Measurements from ENCODE around the gene RNF125. TPM values are rescaled to one million over a fixed set of nuclear protein-coding genes. Genes with fewer than 3 reads are reported as not detected.
A peak's percentile ranks its signal among the peaks of the same experiment; 100 is the strongest.

The RNF125 gene
- total and polyA plus RNA-seq, 9 of the 15 experiments (the other 6 are each of a cell fraction or from before 2014, with no cell fraction given): 0.01 to 0.29 (median 0.07) TPM; not detected in 1

DNA sequence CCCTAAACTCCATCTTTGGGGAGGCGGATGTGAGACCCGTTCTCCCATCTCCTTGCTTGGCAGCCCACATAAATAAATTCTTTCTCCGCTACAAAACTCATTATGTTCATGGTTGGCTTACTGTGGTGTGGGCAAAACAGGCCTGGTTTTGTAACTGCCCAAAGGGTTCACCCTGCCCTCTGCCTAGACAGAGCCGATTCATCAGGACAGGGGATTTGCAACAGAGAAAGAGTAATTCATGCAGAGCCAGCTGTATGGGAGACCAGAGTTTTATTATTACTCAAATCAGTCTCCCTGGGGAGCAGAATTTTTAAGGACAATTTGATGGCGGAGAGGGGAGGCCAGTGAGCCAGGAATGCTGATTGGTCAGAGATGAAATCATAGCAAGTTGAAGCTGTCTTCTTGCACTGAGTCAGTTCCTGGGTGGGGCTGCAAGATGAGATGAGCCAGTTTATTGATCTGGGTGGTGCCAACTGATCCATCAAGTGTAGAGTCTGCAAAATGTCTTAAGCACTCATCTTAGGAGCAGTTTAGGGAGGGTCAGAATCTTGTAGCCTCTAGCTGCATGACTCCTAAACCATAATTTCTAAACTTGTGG, 8.4 kb upstream of the RNF125 start (continued):
- TF ChIP-seq NR2C2 (CRISPR knock-in tag; IDR thresholded peaks at IDR 0.05) (no peak), NR2C2 (tag; IDR thresholded peaks at IDR 0.05) (no peak), PCBP2 (IDR thresholded peaks at IDR 0.05; ENCODE audit: low read depth, low read length, poor library complexity, severe bottlenecking) (no peak), ZNF436 (CRISPR knock-in tag; IDR thresholded peaks at IDR 0.05) (no peak), IRF9 (tag; IDR thresholded peaks at IDR 0.05) (no peak), MED1 (CRISPR knock-in tag; IDR thresholded peaks at IDR 0.05; ENCODE audit: borderline replicate concordance) (no peak), CBFA2T3 (IDR thresholded peaks at IDR 0.05) (no peak), POU5F1 (IDR thresholded peaks at IDR 0.05; ENCODE audit: borderline replicate concordance, low read depth, low read length, partially characterized antibody) (no peak), NR2F6 (CRISPR knock-in tag; IDR thresholded peaks at IDR 0.05) (no peak), ZZZ3 (IDR thresholded peaks at IDR 0.05) (no peak)

- Histone ChIP-seq H2AFZ (ENCODE audit: low read depth, low read length) (no peak overlapping the region), H3K9me3 (replicated peaks; ENCODE audit: control insufficient read depth, insufficient read depth, low read depth, low read length) (no peaks in the 10 kb centered on the region), H4K20me1 (replicated peaks; ENCODE audit: control insufficient read depth, insufficient read depth, low read length) (no peaks in the 10 kb centered on the region), H3K9me1 (ENCODE audit: control insufficient read depth, insufficient read depth, low read length) (no peaks in the 10 kb centered on the region), H3K4me2 (ENCODE audit: insufficient read depth, low read length) (no peak overlapping the region), H3K4me1 (replicated peaks in 1 of 2; ENCODE audit: control insufficient read depth in 2 of 2, insufficient read depth in 2 of 2, low read length in 2 of 2) (no peaks in the 10 kb centered on the region), H3K9ac (ENCODE audit: insufficient read depth in 1 of 2, low read depth in 2 of 2, low read length in 2 of 2) (no peak overlapping the region), H3K36me3 (ENCODE audit: control insufficient read depth, insufficient read depth, low read length) (no peaks in the 10 kb centered on the region), H3K27me3 (ENCODE audit: control insufficient read depth in 2 of 2, insufficient read depth in 2 of 2, low read length in 2 of 2) (peaks cover 7 to 18% of the 10 kb centered on the region in 2 experiments; a peak in 4 of 5 replicates), H3K79me2 (ENCODE audit: control insufficient read depth, insufficient read depth, low read length) (no peaks in the 10 kb centered on the region), H3K4me3 (no peak overlapping the region), H3K27ac (ENCODE audit: extremely low read depth, low read depth, low read length) (no peak overlapping the region)
- in situ Hi-C loops (cut with MboI): no loop called here
- WGBS (ENCODE audit: insufficient coverage, low coverage, missing lambda C conversion rate): 0% methylated on average over 3 of the region's 3 CpGs
- CTCF ChIA-PET (ENCODE audit: low intra/inter-chr PET ratio): no interaction called here
- DNase-seq (ENCODE audit: extremely low read depth in 1 of 4, low spot score in 3 of 4): no peak
- TF ChIP-seq ZNF146 (CRISPR knock-in tag; IDR thresholded peaks at IDR 0.05; ENCODE audit: unreplicated experiment) (peak; percentile 56), ZNF431 (CRISPR knock-in tag; IDR thresholded peaks at IDR 0.05) (no peak), RBM25 (IDR thresholded peaks at IDR 0.05; ENCODE audit: low read depth, low read length, severe bottlenecking) (peak; percentile 52)
- POLR2A ChIA-PET: interaction anchor here (0.6 kb wide), 1 partner anchor 16 kb away, joined by 3 read pairs; no protein-coding TSS in a partner anchor
- intact Hi-C loops (cut with micrococcal nuclease): no loop called here
- no peak for FAIRE-seq
- BruUV-seq (replicated peaks): no TSS peak
- ATAC-seq: no peak
Measured at GRCh38 chr18:32011193-32011592, 7.4 kb upstream of the RNF125 start.
